B cell (primary cell): ENCODE measurements around the gene ZNF625. TPM values are rescaled to one million over a fixed set of nuclear protein-coding genes. Genes with fewer than 3 reads are reported as not detected.
"Not testable (repeated sequence)": the region's sequence is repeated elsewhere in the genome, so short reads cannot be mapped to it uniquely, and the experiment has no call there.

Experiments
- ATAC-seq: fragments of 200-7000 bp; cut with Tn5 transposase; one replicate; pipeline ENCODE4 v1.10.0; 2021; ENCODE audit warnings: low read depth, mild to moderate bottlenecking, moderate number of reproducible peaks, moderate library complexity
- CTCF ChIA-PET: fragments of 350-600 bp; sonication (Branson Sonifier 250); formaldehyde crosslinking; loops from one replicate; lab custom pipeline; 2021; ENCODE audit warnings: antibody characterized with exemption, inconsistent platforms; lab: Charles Lee
- POLR2A ChIA-PET: fragments of 350-600 bp; sonication (Branson Sonifier 250); formaldehyde crosslinking; loops from one replicate; lab custom pipeline; 2021; ENCODE audit warnings: antibody characterized with exemption; lab: Charles Lee
- DNase-seq: peaks from one replicate; pipeline ENCODE4 v3.0.0; 2013
- H2AFZ ChIP-seq: 2 replicates; pipeline ENCODE4 v1.6.1; 2012; ENCODE audit warnings: mild to moderate bottlenecking, low read depth, low read length; ENCODE audit not compliant: insufficient read depth, poor library complexity, severe bottlenecking
- H3K27ac ChIP-seq, 2 donors: 1 replicate in 1 of 2; 2 replicates in 1 of 2; pipeline ENCODE4 v1.5.1; 2012 to 2013; ENCODE audit warnings: low read length in 2 of 2, mild to moderate bottlenecking in 2 of 2, moderate library complexity in 1 of 2
- H3K27me3 ChIP-seq, 4 experiments: fragments of 200-600 bp in 1 of 4; sonication (generic) in 1 of 4; replicated peaks in 1 of 4; 1 replicate in 2 of 4; 2 replicates in 2 of 4; pipeline versions ENCODE4 v1.6.1 to v1.7.0; 2013 to 2016; ENCODE audit warnings: low read length in 3 of 4, mild to moderate bottlenecking in 2 of 4, mixed read lengths in 1 of 4, moderate library complexity in 1 of 4; ENCODE audit not compliant: insufficient read depth in 4 of 4, control insufficient read depth in 3 of 4; ENCODE audit errors: control extremely low read depth in 1 of 4
- H3K36me3 ChIP-seq, 2 experiments: replicated peaks in 1 of 2; 1 replicate in 1 of 2; 2 replicates in 1 of 2; pipeline versions ENCODE4 v1.6.1 to v1.7.1; 2013; ENCODE audit warnings: low read length in 1 of 2; ENCODE audit not compliant: insufficient read depth in 2 of 2, control insufficient read depth in 1 of 2; ENCODE audit errors: control extremely low read depth in 1 of 2, extremely low read depth in 1 of 2
- H3K4me1 ChIP-seq, 2 donors: fragments of 200-600 bp in 1 of 2; sonication (generic) in 1 of 2; 1 replicate in 1 of 2; 2 replicates in 1 of 2; pipeline versions ENCODE4 v1.5.1 to v1.6.1; 2013 to 2017; ENCODE audit warnings: low read length in 2 of 2; ENCODE audit not compliant: control insufficient read depth in 2 of 2, insufficient read depth in 2 of 2
- H3K4me2 ChIP-seq: replicated peaks from 2 replicates; pipeline ENCODE3; 2012; ENCODE audit warnings: mild to moderate bottlenecking, low read depth, low read length; ENCODE audit not compliant: poor library complexity, severe bottlenecking
- H3K4me3 ChIP-seq, 5 experiments: fragments of 200-600 bp in 1 of 5; sonication (generic) in 1 of 5; 1 replicate in 3 of 5; 2 replicates in 2 of 5; pipeline versions ENCODE4 v1.5.1 to v1.7.0; 2011 to 2016; ENCODE audit warnings: low read length in 4 of 5, mild to moderate bottlenecking in 4 of 5, low read depth in 2 of 5, control low read depth in 1 of 5, moderate library complexity in 1 of 5; ENCODE audit not compliant: insufficient read depth in 1 of 5; ENCODE audit errors: control extremely low read depth in 1 of 5, extremely low read depth in 1 of 5
- H3K79me2 ChIP-seq: fragments of 200-600 bp; sonication (generic); one replicate; pipeline ENCODE4 v1.6.0; 2016; ENCODE audit warnings: low read length; ENCODE audit not compliant: control insufficient read depth, insufficient read depth
- H3K9ac ChIP-seq: fragments of 200-600 bp; sonication (generic); 2 replicates; pipeline ENCODE4 v1.6.1; 2017; ENCODE audit warnings: mild to moderate bottlenecking, low read length, moderate library complexity
- H3K9me3 ChIP-seq, 3 donors: one replicate each; pipeline versions ENCODE4 v1.6.1 to v1.7.1; 2013; ENCODE audit warnings: low read length in 2 of 3; ENCODE audit not compliant: control insufficient read depth in 2 of 3, insufficient read depth in 1 of 3; ENCODE audit errors: control extremely low read depth in 1 of 3
- H4K20me1 ChIP-seq: 2 replicates; pipeline ENCODE4 v1.6.0; 2012; ENCODE audit warnings: mild to moderate bottlenecking, low read length; ENCODE audit not compliant: insufficient read depth, control insufficient read depth, poor library complexity, severe bottlenecking
- H3K27ac Mint-ChIP-seq: one replicate; pipeline ENCODE4 v1.8.0; 2021; ENCODE audit warnings: mixed read lengths
- H3K27me3 Mint-ChIP-seq: one replicate; pipeline ENCODE4 v1.8.0; 2021; ENCODE audit warnings: mixed read lengths
- H3K4me1 Mint-ChIP-seq: one replicate; pipeline ENCODE4 v1.8.0; 2021; ENCODE audit warnings: mixed read lengths
- H3K4me3 Mint-ChIP-seq: one replicate; pipeline ENCODE4 v1.8.0; 2021; ENCODE audit warnings: mixed read lengths
- H3K9me3 Mint-ChIP-seq: one replicate; pipeline ENCODE4 v1.8.0; 2022; ENCODE audit warnings: mixed read lengths; ENCODE audit not compliant: insufficient read depth
- EZH2 ChIP-seq: IDR thresholded peaks from 2 replicates; pipeline ENCODE4 v1.6.1; 2012; ENCODE audit warnings: borderline replicate concordance, low read depth, mild to moderate bottlenecking, moderate library complexity, low read length; ENCODE audit not compliant: insufficient read depth, poor library complexity, severe bottlenecking
- WGBS: methylation state at CpG from one replicate; pipeline ENCODE4 v1.1.5; 2013; ENCODE audit warnings: missing lambda C conversion rate; ENCODE audit not compliant: insufficient coverage; 5-methylcytosine and 5-hydroxymethylcytosine counted together
- intact Hi-C: fragments of 100-400 bp; cut with micrococcal nuclease; formaldehyde crosslinking; loops from one replicate; pipeline ENCODE4 v1.10.0; 2022
- polyA plus RNA-seq: library from polyadenylated mRNA; depleted of rRNA; stranded (reverse); fragments of >200 nt; gene quantifications from 2 replicates; pipeline ENCODE4 v1.2.3, GENCODE V29; 2012
- total RNA-seq, 2 donors: library from RNA; stranded (reverse); fragments of 120-200 nt in 1 of 2; gene quantifications; 1 replicate in 1 of 2; 2 replicates in 1 of 2; pipeline versions ENCODE4 v1.2.3 to v1.2.4, GENCODE V29; 2013 to 2022
- TF ChIP-seq, protein P1 (sequence below): fragments of 200-600 bp; IDR thresholded peaks from one replicate; pipeline ENCODE4 v1.8.0; 2022; ENCODE audit warnings: antibody characterized with exemption, mild to moderate bottlenecking

Gene ZNF625
- total and polyA plus RNA-seq, 2 donors (not counting 1 experiment from before 2014, with no cell fraction given), result 0.60 to 9.8 TPM

DNA sequence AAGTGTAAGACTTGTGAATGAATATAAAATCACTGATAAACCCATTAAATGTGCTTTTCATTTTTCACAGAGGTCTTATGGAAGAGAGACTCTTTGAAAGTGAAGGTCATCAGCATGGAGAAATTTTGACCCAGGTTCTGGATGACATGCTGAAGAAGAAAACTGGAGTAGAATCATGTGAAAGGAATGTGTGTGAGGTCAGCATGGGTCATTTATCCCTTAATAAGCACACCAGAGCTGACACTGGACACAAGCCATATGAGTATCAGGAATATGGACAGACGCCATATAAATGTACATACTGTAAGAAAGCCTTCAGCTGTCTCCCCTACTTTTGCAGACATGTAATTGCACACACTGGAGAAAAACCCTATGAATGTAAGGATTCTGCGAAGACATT lies 45.4 kb downstream of the ZNF625 start:
- H3K4me2 ChIP-seq, result no peak overlapping the region
- no peaks in the 10 kb centered on the region for H3K36me3 ChIP-seq
- no peaks in the 10 kb centered on the region for H3K27me3 ChIP-seq
- Mint-ChIP-seq H3K27ac (no peak overlapping the region), H3K9me3 (peaks cover 3% of the 10 kb centered on the region), H3K27me3 (no peaks in the 10 kb centered on the region), H3K4me3 (no peak overlapping the region), H3K4me1 (no peaks in the 10 kb centered on the region)
- intact Hi-C loops, result no loop called here
- no peaks in the 10 kb centered on the region for H3K4me1 ChIP-seq
- no peak overlapping the region for H2AFZ ChIP-seq
- ChIA-PET CTCF (no interaction called here), POLR2A (no interaction called here)
- DNase-seq, result no peak
- no peak for ATAC-seq
- no CpG with 5 or more reads among the region's 2 CpGs for WGBS
- H3K27ac ChIP-seq, result no peak overlapping the region
- H3K79me2 ChIP-seq, result no peaks in the 10 kb centered on the region
- no peaks in the 10 kb centered on the region for H3K9me3 ChIP-seq
- no peak overlapping the region for H3K4me3 ChIP-seq
- H4K20me1 ChIP-seq, result no peaks in the 10 kb centered on the region
- no peak overlapping the region for H3K9ac ChIP-seq
- TF ChIP-seq EZH2, result no peak
- TF ChIP-seq, protein P1, sequence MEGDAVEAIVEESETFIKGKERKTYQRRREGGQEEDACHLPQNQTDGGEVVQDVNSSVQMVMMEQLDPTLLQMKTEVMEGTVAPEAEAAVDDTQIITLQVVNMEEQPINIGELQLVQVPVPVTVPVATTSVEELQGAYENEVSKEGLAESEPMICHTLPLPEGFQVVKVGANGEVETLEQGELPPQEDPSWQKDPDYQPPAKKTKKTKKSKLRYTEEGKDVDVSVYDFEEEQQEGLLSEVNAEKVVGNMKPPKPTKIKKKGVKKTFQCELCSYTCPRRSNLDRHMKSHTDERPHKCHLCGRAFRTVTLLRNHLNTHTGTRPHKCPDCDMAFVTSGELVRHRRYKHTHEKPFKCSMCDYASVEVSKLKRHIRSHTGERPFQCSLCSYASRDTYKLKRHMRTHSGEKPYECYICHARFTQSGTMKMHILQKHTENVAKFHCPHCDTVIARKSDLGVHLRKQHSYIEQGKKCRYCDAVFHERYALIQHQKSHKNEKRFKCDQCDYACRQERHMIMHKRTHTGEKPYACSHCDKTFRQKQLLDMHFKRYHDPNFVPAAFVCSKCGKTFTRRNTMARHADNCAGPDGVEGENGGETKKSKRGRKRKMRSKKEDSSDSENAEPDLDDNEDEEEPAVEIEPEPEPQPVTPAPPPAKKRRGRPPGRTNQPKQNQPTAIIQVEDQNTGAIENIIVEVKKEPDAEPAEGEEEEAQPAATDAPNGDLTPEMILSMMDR, result no peak

DNA sequence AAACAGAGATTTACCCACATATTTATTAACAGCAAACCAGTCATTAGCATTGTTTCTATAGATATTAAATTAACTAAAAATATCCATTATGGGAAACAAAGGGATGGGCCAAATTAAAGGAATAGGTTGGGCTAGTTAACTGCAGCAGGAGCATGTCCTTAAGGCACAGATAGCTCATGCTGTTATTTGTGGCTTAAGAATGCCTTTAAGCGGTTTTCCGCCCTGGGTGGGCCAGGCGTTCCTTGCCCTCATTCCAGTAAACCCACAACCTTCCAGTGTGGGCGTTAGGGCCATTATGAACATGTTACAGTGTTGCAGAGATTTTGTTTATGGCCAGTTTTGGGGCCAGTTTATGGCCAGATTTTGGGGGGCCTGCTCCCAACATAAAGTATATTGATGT lies 52.6 kb downstream of the ZNF625 start:
- no CpG with 5 or more reads among the region's 4 CpGs for WGBS
- H3K27me3 Mint-ChIP-seq, H3K27ac Mint-ChIP-seq, H3K4me1 ChIP-seq, H3K9ac ChIP-seq, H3K79me2 ChIP-seq, intact Hi-C loops, H3K36me3 ChIP-seq, ATAC-seq, H2AFZ ChIP-seq, H3K27ac ChIP-seq, H3K4me3 Mint-ChIP-seq, H4K20me1 ChIP-seq, H3K27me3 ChIP-seq, H3K4me2 ChIP-seq, H3K9me3 Mint-ChIP-seq, H3K4me3 ChIP-seq, H3K4me1 Mint-ChIP-seq, CTCF ChIA-PET, DNase-seq, H3K9me3 ChIP-seq: not testable (repeated sequence)
- POLR2A ChIA-PET, result interaction anchor here (0.6 kb wide), 1 partner anchor 514 kb away, joined by 7 read pairs; no protein-coding TSS in a partner anchor
